ENCODE data around the gene SCTR.

The SCTR gene

GRCh38 chr2:119441376-119442225, 82.7 kb downstream of the SCTR start:
- DNase-seq: no peak

- no peak for DNase-seq
These were observed 83.4 kb downstream of the SCTR start for GRCh38 chr2:119440873-119441272.

- no peak for DNase-seq
These were observed 83.8 kb downstream of the SCTR start for GRCh38 chr2:119440501-119440870.

GRCh38 chr2:119439574-119440500, 84.4 kb downstream of the SCTR start:
- DNase-seq: no peak

- DNase-seq: no peak
These were observed 85.5 kb downstream of the SCTR start for GRCh38 chr2:119438726-119439284.

- DNase-seq: no peak
These were observed 86.1 kb downstream of the SCTR start for GRCh38 chr2:119438128-119438656.

GRCh38 chr2:119436993-119437772, 87.1 kb downstream of the SCTR start:
- no peak for DNase-seq

- DNase-seq: no peak
These were observed 88.4 kb downstream of the SCTR start for GRCh38 chr2:119435953-119436297.

- no peak for DNase-seq
These were observed 89.0 kb downstream of the SCTR start for GRCh38 chr2:119435081-119435952.

- no peak for DNase-seq
These were observed 89.6 kb downstream of the SCTR start for GRCh38 chr2:119434664-119435063.

GRCh38 chr2:119433636-119434327, 90.5 kb downstream of the SCTR start:
- no peak for DNase-seq

GRCh38 chr2:119432851-119433522, 91.3 kb downstream of the SCTR start:
- no peak for DNase-seq

- DNase-seq: peak; percentile 12
These were observed 92.1 kb downstream of the SCTR start for GRCh38 chr2:119431976-119432850.

GRCh38 chr2:119431155-119431975, 92.9 kb downstream of the SCTR start, which contains the start of gene TMEM37:
Gene TMEM37 (plus strand): TSS chr2:119431854. CDS start chr2:119431904, 50 bp downstream.
- DNase-seq: peak; percentile 65

- no peak for DNase-seq
These were observed 94.2 kb downstream of the SCTR start for GRCh38 chr2:119430023-119430498.

- peak; percentile 18 for DNase-seq
These were observed 94.9 kb downstream of the SCTR start for GRCh38 chr2:119429225-119429981.
